GM12875 (cell line): Measurements from ENCODE around the gene RFC2.

ENCODE experiments used
- H3K4me3 ChIP-seq: one replicate; pipeline ENCODE4 v1.5.1; 2011; ENCODE audit warnings: low read depth, low read length, control low read depth
- CTCF ChIP-seq: IDR thresholded peaks from 2 replicates; pipeline ENCODE4 v1.5.1; 2011; ENCODE audit warnings: low read depth, mild to moderate bottlenecking, control low read depth, inconsistent platforms, low read length, moderate library complexity, borderline replicate concordance; ENCODE audit not compliant: insufficient read depth

Gene RFC2

GRCh38 chr7:74222851-74223710 is 31.1 kb downstream of the RFC2 start:
- no peak overlapping the region for H3K4me3 ChIP-seq
- no peak for TF ChIP-seq CTCF

- TF ChIP-seq CTCF: no peak
- no peak overlapping the region for H3K4me3 ChIP-seq
These were observed 32.5 kb downstream of the RFC2 start for GRCh38 chr7:74221713-74222112.

- no peak for TF ChIP-seq CTCF
- no peak overlapping the region for H3K4me3 ChIP-seq
These were observed 34.0 kb downstream of the RFC2 start for GRCh38 chr7:74220229-74220628.

GRCh38 chr7:74219416-74219815 is 34.8 kb downstream of the RFC2 start:
- TF ChIP-seq CTCF: no peak
- no peak overlapping the region for H3K4me3 ChIP-seq

GRCh38 chr7:74218343-74218698 is 35.9 kb downstream of the RFC2 start:
- TF ChIP-seq CTCF: no peak
- no peak overlapping the region for H3K4me3 ChIP-seq

GRCh38 chr7:74217455-74218342 is 36.5 kb downstream of the RFC2 start:
- H3K4me3 ChIP-seq: no peak overlapping the region

More at GRCh38 chr7:74217455-74218342, 36.5 kb downstream of the RFC2 start:
- TF ChIP-seq CTCF: no peak
